NOMO-1 (cell line): ENCODE data around the gene PIN1.
"Not testable (repeated sequence)": the region's sequence is repeated elsewhere in the genome, so short reads cannot be mapped to it uniquely, and the experiment has no call there.

Experiments
- DNase-seq, 2 experiments: peaks; one replicate each; lab custom pipeline; 2025; ENCODE audit not compliant: unreplicated experiment in 2 of 2; lab: John Stamatoyannopoulos, UW

The PIN1 gene

DNA sequence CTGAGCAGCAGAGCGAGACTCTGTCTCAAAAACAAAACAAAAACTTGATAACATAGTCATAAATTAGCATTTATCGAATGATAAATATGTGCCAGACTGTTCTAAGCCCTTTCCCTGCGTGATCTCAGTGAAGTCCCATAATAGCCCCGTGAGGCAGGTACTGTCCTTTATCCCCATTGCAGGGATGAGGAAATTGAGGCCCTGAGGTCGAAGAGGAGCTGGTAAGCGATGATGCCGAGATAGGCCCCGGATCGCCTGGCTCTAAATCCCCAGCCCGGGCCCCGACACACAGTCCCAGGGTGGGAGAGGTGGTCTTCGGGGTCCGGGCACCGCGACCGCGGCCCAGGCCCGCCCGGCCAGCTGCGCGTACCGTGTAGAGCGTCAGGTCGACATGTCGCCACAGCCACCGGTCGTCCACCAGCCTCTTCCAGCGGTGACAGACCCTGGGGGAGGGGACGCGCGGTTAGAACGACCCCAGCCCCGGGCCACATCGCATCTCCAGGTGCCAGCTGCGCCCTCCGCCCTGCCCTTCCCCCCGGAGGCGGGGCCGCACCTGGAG, 16.9 kb upstream of the PIN1 start:
- no peak for DNase-seq

DNA sequence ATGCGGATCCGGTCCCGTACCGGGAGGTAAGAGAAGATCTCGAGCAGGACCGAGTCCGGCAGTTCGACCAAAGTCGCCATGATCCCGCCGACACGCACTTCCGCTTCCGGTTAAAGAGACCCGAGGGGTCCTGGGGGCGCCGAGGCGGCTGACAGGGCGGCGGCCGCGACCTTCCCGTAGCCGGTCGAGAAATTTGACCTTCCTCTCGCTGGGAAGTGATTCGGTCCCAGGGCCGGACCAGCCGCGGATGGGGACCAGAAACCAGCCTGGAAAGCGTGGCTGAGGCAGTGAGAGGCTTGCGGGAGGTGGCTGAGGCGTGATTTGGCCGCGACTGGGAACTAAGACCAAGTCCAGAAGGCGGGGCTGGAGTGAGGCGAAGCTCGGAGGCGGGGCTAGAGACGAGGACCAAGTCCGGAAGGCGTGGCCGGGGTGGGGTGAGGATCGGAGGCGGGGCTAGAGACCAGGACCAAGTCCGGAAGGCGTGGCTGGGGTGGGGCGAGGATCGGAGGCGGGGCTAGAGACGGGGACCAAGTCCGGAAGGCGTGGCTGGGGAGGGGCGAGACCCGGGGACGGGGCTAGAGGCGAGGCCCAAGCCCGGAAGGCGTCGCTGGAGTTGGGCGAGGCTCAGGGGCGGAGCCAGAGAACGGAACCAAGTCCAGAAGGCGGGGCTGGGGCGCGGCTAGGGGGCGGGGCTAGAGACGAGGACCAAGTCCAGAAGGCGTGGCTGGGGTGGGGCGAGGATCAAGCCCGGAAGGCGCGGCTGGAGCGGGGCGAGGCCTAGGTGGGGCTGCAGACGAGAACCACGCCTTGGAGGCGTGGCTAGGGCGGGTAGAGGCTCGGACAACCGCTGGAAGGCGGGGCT, 16.2 kb upstream of the PIN1 start, which contains the start of gene FBXL12:
Gene FBXL12 (minus strand): TSS at position 346 of the 862 bp plus-strand sequence. CDS start 266 bp downstream, at position 80.
- peak; percentile 99 to 100 for DNase-seq

- DNase-seq: no peak
Measured at GRCh38 chr19:9819596-9819909, 15.6 kb upstream of the PIN1 start.

DNA sequence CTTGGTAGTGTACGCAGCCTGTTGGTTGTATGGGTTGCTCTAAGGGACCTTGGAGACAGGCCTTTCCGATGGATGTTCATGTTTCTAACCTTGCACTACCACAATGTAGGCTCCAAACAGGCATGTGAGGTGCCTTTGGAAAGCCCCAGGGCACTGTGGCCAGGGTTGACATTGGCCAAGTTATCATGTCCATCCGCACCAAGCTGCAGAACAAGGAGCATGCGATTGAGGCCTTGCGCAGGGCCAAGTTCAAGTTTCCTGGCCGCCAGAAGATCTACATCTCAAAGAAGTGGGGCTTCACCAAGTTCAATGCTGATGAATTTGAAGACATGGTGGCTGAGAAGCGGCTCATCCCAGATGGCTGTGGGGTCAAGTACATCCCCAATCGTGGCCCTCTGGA, 15.1 kb upstream of the PIN1 start:
- DNase-seq: not testable (repeated sequence)

GRCh38 chr19:9823816-9824215, 11.3 kb upstream of the PIN1 start:
- DNase-seq: no peak

DNA sequence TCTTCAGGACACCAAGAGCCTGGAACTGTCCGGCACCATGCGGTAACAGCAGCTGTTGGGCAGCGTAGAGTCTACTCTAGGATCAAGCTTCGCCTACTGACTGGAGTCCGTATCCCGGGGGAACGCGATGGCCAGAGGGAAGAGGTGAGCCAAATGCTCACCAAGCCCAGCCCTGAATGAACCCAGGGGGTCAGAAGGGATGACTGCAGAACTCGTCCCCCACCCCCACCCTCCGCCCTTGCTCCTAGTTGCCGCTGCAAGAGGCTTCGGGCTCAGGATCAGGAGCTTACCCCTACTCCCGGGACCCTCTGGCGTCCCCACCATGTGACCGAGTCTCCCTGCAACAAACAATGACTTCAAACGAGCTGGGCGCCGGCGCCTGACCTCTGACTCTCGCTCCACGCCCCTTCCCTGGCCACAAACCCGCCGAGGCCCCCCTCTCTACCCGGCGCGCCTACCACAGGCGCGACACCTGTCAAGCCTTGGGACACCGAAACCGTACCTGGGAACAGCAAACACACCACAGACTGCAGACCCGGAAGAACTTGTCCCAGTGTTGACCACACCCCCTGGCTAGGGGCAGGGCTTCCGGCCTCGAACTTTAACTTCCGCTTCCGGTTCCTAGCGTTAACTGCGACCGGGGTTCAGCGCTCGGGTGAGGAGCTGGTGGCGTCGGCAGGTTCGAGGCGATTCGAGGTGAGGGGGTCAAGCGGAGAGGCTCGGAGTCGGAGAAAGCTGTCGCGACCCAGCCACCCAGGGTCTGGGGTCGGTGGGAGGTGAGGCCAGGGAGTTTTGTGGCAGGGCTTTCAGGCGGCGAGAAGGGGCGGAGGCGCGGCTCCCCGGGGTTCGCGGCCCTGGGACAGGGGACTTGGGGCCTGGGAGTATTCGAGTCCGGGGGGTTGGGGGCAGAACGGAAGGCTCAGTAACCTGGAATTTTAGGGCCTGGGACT, 7.6 kb upstream of the PIN1 start, which contains the start of gene UBL5:
Gene UBL5 (plus strand): TSS at position 630 of the 950 bp plus-strand sequence. CDS start 420 bp downstream, outside the sequence.
- DNase-seq: peak; percentile 87 to 89

DNA sequence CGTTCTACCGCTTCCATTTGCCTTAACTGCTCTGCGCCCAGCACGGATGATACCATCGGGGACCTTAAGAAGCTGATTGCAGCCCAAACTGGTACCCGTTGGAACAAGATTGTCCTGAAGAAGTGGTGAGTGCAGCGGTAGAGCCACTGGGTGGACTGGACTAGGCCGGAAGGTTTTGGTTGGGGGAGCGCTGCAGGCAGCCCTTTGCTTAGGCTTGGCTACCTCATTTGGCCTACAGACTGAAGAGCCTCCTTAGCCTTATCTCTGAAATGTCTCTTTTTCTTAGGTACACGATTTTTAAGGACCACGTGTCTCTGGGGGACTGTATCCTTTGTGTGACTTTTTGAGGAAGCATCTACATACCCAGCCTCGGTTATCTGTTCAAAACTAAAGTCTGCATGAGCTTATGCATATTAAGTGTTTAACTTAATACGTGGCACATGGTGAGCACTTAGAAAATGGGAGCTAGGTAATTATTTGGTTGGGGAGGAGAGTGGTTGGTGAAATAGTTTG, 6.5 kb upstream of the PIN1 start:
- DNase-seq: no peak

GRCh38 chr19:9834307-9834725, 802 bp upstream of the PIN1 start:
- DNase-seq: no peak

GRCh38 chr19:9835507-9835949, 410 bp downstream of the PIN1 start:
- DNase-seq: no peak

GRCh38 chr19:9836021-9836420, 903 bp downstream of the PIN1 start:
- DNase-seq: no peak

GRCh38 chr19:9838324-9838723, 3.2 kb downstream of the PIN1 start:
- no peak for DNase-seq

DNA sequence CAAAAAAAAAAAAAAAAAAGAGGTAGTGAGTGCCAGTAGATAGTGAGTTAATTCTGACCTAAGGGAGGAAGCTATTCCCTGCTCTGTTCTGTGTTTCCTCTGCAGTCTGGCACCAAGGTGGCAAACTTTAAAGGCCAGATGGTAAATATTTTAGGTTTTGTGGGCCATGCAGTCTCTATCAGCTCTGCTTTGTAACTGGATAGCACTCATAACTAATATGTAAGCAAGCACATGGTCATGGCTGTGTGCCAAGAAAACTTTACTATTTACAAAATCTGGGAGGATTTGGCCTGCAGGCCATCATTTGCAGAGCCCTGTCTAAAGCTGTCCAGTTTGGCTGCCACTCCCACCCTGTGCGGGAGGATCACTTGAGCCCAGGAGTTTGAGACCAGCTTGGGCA, 4.3 kb downstream of the PIN1 start:
- no peak for DNase-seq

GRCh38 chr19:9842834-9843625, 7.9 kb downstream of the PIN1 start:
- no peak for DNase-seq

GRCh38 chr19:9843626-9844273, 8.6 kb downstream of the PIN1 start:
- not testable (repeated sequence) for DNase-seq

DNA sequence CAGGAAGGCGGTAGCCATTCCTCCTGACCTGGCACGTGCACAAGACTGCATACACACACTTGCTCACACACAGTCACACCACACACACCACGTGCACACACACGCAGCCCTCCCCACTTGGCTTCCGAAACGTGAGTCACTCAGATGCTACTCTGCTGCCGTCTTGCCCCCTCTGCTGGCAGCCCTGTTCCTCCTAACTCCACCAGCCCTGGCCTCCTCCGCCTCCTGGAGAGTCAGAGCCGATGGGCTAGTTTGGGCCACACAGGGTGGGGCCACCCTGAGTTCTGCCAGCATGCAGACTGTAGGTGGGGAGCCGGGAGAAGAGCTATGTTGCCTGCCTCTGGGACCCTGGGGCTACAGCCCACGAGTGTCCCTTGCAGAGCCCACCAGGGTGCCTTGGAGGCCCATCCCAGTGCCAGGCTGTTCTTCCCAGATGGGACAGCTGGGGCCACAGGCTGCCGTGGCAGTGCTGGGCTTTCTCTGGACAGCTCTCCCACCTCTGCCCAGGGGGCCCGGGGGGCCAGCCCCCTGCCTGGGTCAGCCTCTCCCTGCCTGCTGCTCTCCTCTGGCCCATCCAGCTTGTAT, 12.1 kb downstream of the PIN1 start:
- no peak for DNase-seq

DNA sequence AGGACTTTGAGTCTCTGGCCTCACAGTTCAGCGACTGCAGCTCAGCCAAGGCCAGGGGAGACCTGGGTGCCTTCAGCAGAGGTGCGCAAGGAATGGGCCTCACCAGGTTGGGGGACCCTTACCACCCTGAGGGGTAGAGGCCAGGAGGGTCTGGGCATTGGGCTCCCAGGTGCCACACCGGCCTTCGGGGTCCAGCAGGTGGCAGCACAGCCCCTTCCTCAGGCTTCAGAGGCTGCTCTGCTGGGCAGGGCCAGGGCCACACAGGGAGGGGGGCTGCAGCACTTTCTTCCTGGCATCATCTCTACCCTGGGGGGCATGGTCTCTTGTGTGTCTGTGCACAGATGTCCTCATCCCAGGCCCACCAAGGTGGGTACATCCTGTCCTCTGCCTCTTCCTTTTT, 12.9 kb downstream of the PIN1 start:
- no peak for DNase-seq

DNA sequence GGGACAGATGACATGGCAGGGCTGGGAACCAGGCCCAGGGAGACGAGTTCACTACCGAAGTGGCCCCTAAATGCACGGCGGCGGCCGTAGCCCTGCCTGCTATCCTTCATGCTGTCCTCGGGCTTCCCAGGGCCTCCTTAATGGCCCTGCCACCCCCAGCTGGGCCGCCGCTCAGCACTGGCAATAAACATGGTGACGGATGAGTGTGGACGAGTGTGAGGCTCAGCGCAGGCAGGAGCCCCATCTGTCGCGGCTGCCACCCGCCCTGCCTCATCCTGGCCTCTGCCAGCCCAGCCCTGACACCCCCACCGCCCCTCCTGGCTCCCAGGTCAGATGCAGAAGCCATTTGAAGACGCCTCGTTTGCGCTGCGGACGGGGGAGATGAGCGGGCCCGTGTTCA, 13.6 kb downstream of the PIN1 start:
- DNase-seq: no peak

GRCh38 chr19:9849791-9850190, 14.7 kb downstream of the PIN1 start:
- DNase-seq: no peak

GRCh38 chr19:9850235-9850959, 15.3 kb downstream of the PIN1 start:
- no peak for DNase-seq
